Smooth muscle cell (in vitro differentiated cells): ENCODE data around the gene RIMBP2. TPM values are rescaled to one million over a fixed set of nuclear protein-coding genes. Genes with fewer than 3 reads are reported as not detected.

ENCODE experiments used
- DNase-seq: peaks from one replicate; lab custom pipeline; 2025; ENCODE audit not compliant: unreplicated experiment; lab: John Stamatoyannopoulos, UW
- H2AFZ ChIP-seq: fragments of 200-600 bp; sonication (generic); 2 replicates; pipeline ENCODE4 v1.6.0; 2016; ENCODE audit warnings: antibody characterized with exemption, low read depth, mild to moderate bottlenecking
- H3F3A ChIP-seq: fragments of 200-600 bp; sonication (generic); 2 replicates; pipeline ENCODE4 v1.6.0; 2017; ENCODE audit warnings: antibody characterized with exemption, low read depth
- H3K27ac ChIP-seq: fragments of 200-600 bp; sonication (generic); 2 replicates; pipeline ENCODE4 v1.5.1; 2016; ENCODE audit warnings: low read depth, mild to moderate bottlenecking
- H3K27me3 ChIP-seq: fragments of 200-600 bp; sonication (generic); 2 replicates; pipeline ENCODE4 v1.6.1; 2016; ENCODE audit warnings: low read depth, mild to moderate bottlenecking
- H3K36me3 ChIP-seq: fragments of 200-600 bp; sonication (generic); 2 replicates; pipeline ENCODE4 v1.5.1; 2016; ENCODE audit warnings: low read depth
- H3K4me1 ChIP-seq: fragments of 200-600 bp; sonication (generic); 2 replicates; pipeline ENCODE4 v1.5.1; 2016; ENCODE audit warnings: low read depth
- H3K4me2 ChIP-seq: fragments of 200-600 bp; sonication (generic); 2 replicates; pipeline ENCODE4 v1.6.0; 2016; ENCODE audit warnings: mild to moderate bottlenecking
- H3K4me3 ChIP-seq: fragments of 200-600 bp; sonication (generic); 2 replicates; pipeline ENCODE4 v1.5.1; 2016; ENCODE audit warnings: mild to moderate bottlenecking
- H3K79me2 ChIP-seq: fragments of 200-600 bp; sonication (generic); 2 replicates; pipeline ENCODE4 v1.6.0; 2016; ENCODE audit warnings: low read depth, mild to moderate bottlenecking
- H3K9ac ChIP-seq: fragments of 200-600 bp; sonication (generic); 2 replicates; pipeline ENCODE4 v1.6.0; 2016; ENCODE audit warnings: low read depth
- H3K9me3 ChIP-seq: fragments of 200-600 bp; sonication (generic); replicated peaks from 2 replicates; pipeline ENCODE4 v1.5.1; 2016; ENCODE audit warnings: low read depth
- H4K20me1 ChIP-seq: fragments of 200-600 bp; sonication (generic); 2 replicates; pipeline ENCODE4 v1.6.0; 2016; ENCODE audit warnings: low read depth
- CTCF ChIP-seq: fragments of 200-600 bp; sonication (generic); IDR thresholded peaks from 2 replicates; pipeline ENCODE4 v1.5.1; 2017; ENCODE audit warnings: borderline replicate concordance, mild to moderate bottlenecking, antibody characterized with exemption; ENCODE audit not compliant: insufficient read depth, poor library complexity, severe bottlenecking
- WGBS: methylation state at CpG from one replicate; pipeline ENCODE4 v1.1.7; 2016; ENCODE audit warnings: low lambda C conversion rate; 5-methylcytosine and 5-hydroxymethylcytosine counted together
- polyA plus RNA-seq: library from polyadenylated mRNA; unstranded; fragments of >200 nt; fragmentation: Nextera tagmentation; extraction: Ambion mirVana; gene quantifications from 2 replicates; pipeline ENCODE4 v1.2.1, GENCODE V29; 2016
- total RNA-seq: library from RNA; depleted of rRNA; stranded (reverse); fragments of >200 nt; gene quantifications from 2 replicates; pipeline ENCODE4 v1.2.3, GENCODE V29; 2014

The RIMBP2 gene
- total and polyA plus RNA-seq, 2 experiments from 2014 or later: 2.3 TPM; not detected in 1

- no peaks in the 10 kb centered on the region for H4K20me1 ChIP-seq
- no peaks in the 10 kb centered on the region for H3K9me3 ChIP-seq
- H3K9ac ChIP-seq: no peak overlapping the region
- H3K27me3 ChIP-seq: no peaks in the 10 kb centered on the region
- TF ChIP-seq CTCF: no peak
- no peaks in the 10 kb centered on the region for H3K79me2 ChIP-seq
- no peaks in the 10 kb centered on the region for H3K36me3 ChIP-seq
- no peaks in the 10 kb centered on the region for H3K4me1 ChIP-seq
- no peak overlapping the region for H3K4me3 ChIP-seq
- H2AFZ ChIP-seq: no peak overlapping the region
- no peak overlapping the region for H3K4me2 ChIP-seq
- H3F3A ChIP-seq: no peaks in the 10 kb centered on the region
- WGBS: 93% methylated on average over 16 of the region's 16 CpGs
- DNase-seq: no peak
- no peak overlapping the region for H3K27ac ChIP-seq
These were observed 41.0 kb downstream of the RIMBP2 start for GRCh38 chr12:130675121-130675520.

GRCh38 chr12:130674676-130675075 lies 41.4 kb downstream of the RIMBP2 start:
- H3K9me3 ChIP-seq: no peaks in the 10 kb centered on the region
- no peak for TF ChIP-seq CTCF
- H3K4me2 ChIP-seq: no peak overlapping the region
- no peak overlapping the region for H2AFZ ChIP-seq
- H3K79me2 ChIP-seq: no peaks in the 10 kb centered on the region
- H3K4me1 ChIP-seq: no peaks in the 10 kb centered on the region
- H3K4me3 ChIP-seq: no peak overlapping the region
- 91% methylated on average over 24 of the region's 24 CpGs for WGBS
- H3K36me3 ChIP-seq: no peaks in the 10 kb centered on the region
- H3K9ac ChIP-seq: no peak overlapping the region
- no peak overlapping the region for H3K27ac ChIP-seq
- no peak for DNase-seq
- no peaks in the 10 kb centered on the region for H4K20me1 ChIP-seq
- H3K27me3 ChIP-seq: no peaks in the 10 kb centered on the region
- H3F3A ChIP-seq: no peaks in the 10 kb centered on the region

- no peaks in the 10 kb centered on the region for H4K20me1 ChIP-seq
- H3K27ac ChIP-seq: no peak overlapping the region
- DNase-seq: no peak
- WGBS: 82% methylated on average over 17 of the region's 17 CpGs
- no peaks in the 10 kb centered on the region for H3F3A ChIP-seq
- no peak overlapping the region for H3K4me2 ChIP-seq
- H3K79me2 ChIP-seq: no peaks in the 10 kb centered on the region
- no peak overlapping the region for H3K4me3 ChIP-seq
- no peak for TF ChIP-seq CTCF
- no peaks in the 10 kb centered on the region for H3K4me1 ChIP-seq
- no peak overlapping the region for H3K9ac ChIP-seq
- no peaks in the 10 kb centered on the region for H3K27me3 ChIP-seq
- H3K9me3 ChIP-seq: no peaks in the 10 kb centered on the region
- no peak overlapping the region for H2AFZ ChIP-seq
- no peaks in the 10 kb centered on the region for H3K36me3 ChIP-seq
These were observed 42.9 kb downstream of the RIMBP2 start for GRCh38 chr12:130673036-130673705.
